B cell (primary cell): ENCODE measurements around the gene OVCH1. TPM values are rescaled to one million over a fixed set of nuclear protein-coding genes. Genes with fewer than 3 reads are reported as not detected.

Experiments
- ATAC-seq: fragments of 200-7000 bp; cut with Tn5 transposase; one replicate; pipeline ENCODE4 v1.10.0; 2021; ENCODE audit warnings: low read depth, mild to moderate bottlenecking, moderate number of reproducible peaks, moderate library complexity
- CTCF ChIA-PET: fragments of 350-600 bp; sonication (Branson Sonifier 250); formaldehyde crosslinking; loops from one replicate; lab custom pipeline; 2021; ENCODE audit warnings: antibody characterized with exemption, inconsistent platforms; lab: Charles Lee
- POLR2A ChIA-PET: fragments of 350-600 bp; sonication (Branson Sonifier 250); formaldehyde crosslinking; loops from one replicate; lab custom pipeline; 2021; ENCODE audit warnings: antibody characterized with exemption; lab: Charles Lee
- DNase-seq: peaks from one replicate; pipeline ENCODE4 v3.0.0; 2013
- H2AFZ ChIP-seq: 2 replicates; pipeline ENCODE4 v1.6.1; 2012; ENCODE audit warnings: mild to moderate bottlenecking, low read depth, low read length; ENCODE audit not compliant: insufficient read depth, poor library complexity, severe bottlenecking
- H3K27ac ChIP-seq, 2 donors: 1 replicate in 1 of 2; 2 replicates in 1 of 2; pipeline ENCODE4 v1.5.1; 2012 to 2013; ENCODE audit warnings: low read length in 2 of 2, mild to moderate bottlenecking in 2 of 2, moderate library complexity in 1 of 2
- H3K27me3 ChIP-seq, 4 experiments: fragments of 200-600 bp in 1 of 4; sonication (generic) in 1 of 4; replicated peaks in 1 of 4; 1 replicate in 2 of 4; 2 replicates in 2 of 4; pipeline versions ENCODE4 v1.6.1 to v1.7.0; 2013 to 2016; ENCODE audit warnings: low read length in 3 of 4, mild to moderate bottlenecking in 2 of 4, mixed read lengths in 1 of 4, moderate library complexity in 1 of 4; ENCODE audit not compliant: insufficient read depth in 4 of 4, control insufficient read depth in 3 of 4; ENCODE audit errors: control extremely low read depth in 1 of 4
- H3K36me3 ChIP-seq, 2 experiments: replicated peaks in 1 of 2; 1 replicate in 1 of 2; 2 replicates in 1 of 2; pipeline versions ENCODE4 v1.6.1 to v1.7.1; 2013; ENCODE audit warnings: low read length in 1 of 2; ENCODE audit not compliant: insufficient read depth in 2 of 2, control insufficient read depth in 1 of 2; ENCODE audit errors: control extremely low read depth in 1 of 2, extremely low read depth in 1 of 2
- H3K4me1 ChIP-seq, 2 donors: fragments of 200-600 bp in 1 of 2; sonication (generic) in 1 of 2; 1 replicate in 1 of 2; 2 replicates in 1 of 2; pipeline versions ENCODE4 v1.5.1 to v1.6.1; 2013 to 2017; ENCODE audit warnings: low read length in 2 of 2; ENCODE audit not compliant: control insufficient read depth in 2 of 2, insufficient read depth in 2 of 2
- H3K4me2 ChIP-seq: replicated peaks from 2 replicates; pipeline ENCODE3; 2012; ENCODE audit warnings: mild to moderate bottlenecking, low read depth, low read length; ENCODE audit not compliant: poor library complexity, severe bottlenecking
- H3K4me3 ChIP-seq, 5 experiments: fragments of 200-600 bp in 1 of 5; sonication (generic) in 1 of 5; 1 replicate in 3 of 5; 2 replicates in 2 of 5; pipeline versions ENCODE4 v1.5.1 to v1.7.0; 2011 to 2016; ENCODE audit warnings: low read length in 4 of 5, mild to moderate bottlenecking in 4 of 5, low read depth in 2 of 5, control low read depth in 1 of 5, moderate library complexity in 1 of 5; ENCODE audit not compliant: insufficient read depth in 1 of 5; ENCODE audit errors: control extremely low read depth in 1 of 5, extremely low read depth in 1 of 5
- H3K79me2 ChIP-seq: fragments of 200-600 bp; sonication (generic); one replicate; pipeline ENCODE4 v1.6.0; 2016; ENCODE audit warnings: low read length; ENCODE audit not compliant: control insufficient read depth, insufficient read depth
- H3K9ac ChIP-seq: fragments of 200-600 bp; sonication (generic); 2 replicates; pipeline ENCODE4 v1.6.1; 2017; ENCODE audit warnings: mild to moderate bottlenecking, low read length, moderate library complexity
- H3K9me3 ChIP-seq, 3 donors: one replicate each; pipeline versions ENCODE4 v1.6.1 to v1.7.1; 2013; ENCODE audit warnings: low read length in 2 of 3; ENCODE audit not compliant: control insufficient read depth in 2 of 3, insufficient read depth in 1 of 3; ENCODE audit errors: control extremely low read depth in 1 of 3
- H4K20me1 ChIP-seq: 2 replicates; pipeline ENCODE4 v1.6.0; 2012; ENCODE audit warnings: mild to moderate bottlenecking, low read length; ENCODE audit not compliant: insufficient read depth, control insufficient read depth, poor library complexity, severe bottlenecking
- H3K27ac Mint-ChIP-seq: one replicate; pipeline ENCODE4 v1.8.0; 2021; ENCODE audit warnings: mixed read lengths
- H3K27me3 Mint-ChIP-seq: one replicate; pipeline ENCODE4 v1.8.0; 2021; ENCODE audit warnings: mixed read lengths
- H3K4me1 Mint-ChIP-seq: one replicate; pipeline ENCODE4 v1.8.0; 2021; ENCODE audit warnings: mixed read lengths
- H3K4me3 Mint-ChIP-seq: one replicate; pipeline ENCODE4 v1.8.0; 2021; ENCODE audit warnings: mixed read lengths
- H3K9me3 Mint-ChIP-seq: one replicate; pipeline ENCODE4 v1.8.0; 2022; ENCODE audit warnings: mixed read lengths; ENCODE audit not compliant: insufficient read depth
- EZH2 ChIP-seq: IDR thresholded peaks from 2 replicates; pipeline ENCODE4 v1.6.1; 2012; ENCODE audit warnings: borderline replicate concordance, low read depth, mild to moderate bottlenecking, moderate library complexity, low read length; ENCODE audit not compliant: insufficient read depth, poor library complexity, severe bottlenecking
- WGBS: methylation state at CpG from one replicate; pipeline ENCODE4 v1.1.5; 2013; ENCODE audit warnings: missing lambda C conversion rate; ENCODE audit not compliant: insufficient coverage; 5-methylcytosine and 5-hydroxymethylcytosine counted together
- intact Hi-C: fragments of 100-400 bp; cut with micrococcal nuclease; formaldehyde crosslinking; loops from one replicate; pipeline ENCODE4 v1.10.0; 2022
- polyA plus RNA-seq: library from polyadenylated mRNA; depleted of rRNA; stranded (reverse); fragments of >200 nt; gene quantifications from 2 replicates; pipeline ENCODE4 v1.2.3, GENCODE V29; 2012
- total RNA-seq, 2 donors: library from RNA; stranded (reverse); fragments of 120-200 nt in 1 of 2; gene quantifications; 1 replicate in 1 of 2; 2 replicates in 1 of 2; pipeline versions ENCODE4 v1.2.3 to v1.2.4, GENCODE V29; 2013 to 2022
- TF ChIP-seq, protein P1 (sequence below): fragments of 200-600 bp; IDR thresholded peaks from one replicate; pipeline ENCODE4 v1.8.0; 2022; ENCODE audit warnings: antibody characterized with exemption, mild to moderate bottlenecking

The OVCH1 gene
- total and polyA plus RNA-seq, 2 donors (not counting 1 experiment from before 2014, with no cell fraction given), result not detected

DNA sequence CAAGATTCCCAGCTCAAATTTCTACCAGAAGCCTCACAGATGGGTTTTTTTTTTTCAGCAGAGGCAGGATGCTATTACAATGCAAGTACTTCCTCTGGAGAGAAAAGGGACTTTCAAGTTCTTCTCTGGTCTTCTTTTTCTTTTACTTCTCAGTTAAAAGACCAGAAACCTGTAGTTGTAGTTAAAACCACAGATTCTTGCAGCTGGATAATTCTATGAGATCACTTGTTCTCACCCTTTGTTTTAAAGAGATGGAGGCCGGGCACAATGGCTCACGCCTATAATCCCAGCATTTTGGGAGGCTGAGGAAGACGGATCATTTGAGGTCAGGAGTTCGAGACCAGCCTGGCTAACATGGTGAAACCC, 47.6 kb upstream of the OVCH1 start:
- ATAC-seq (no peak), DNase-seq (no peak)
- Histone ChIP-seq H3K4me3 (no peak overlapping the region), H3K9ac (no peak overlapping the region), H3K27ac (no peak overlapping the region), H3K4me1 (no peaks in the 10 kb centered on the region), H4K20me1 (no peaks in the 10 kb centered on the region), H2AFZ (no peak overlapping the region), H3K79me2 (no peaks in the 10 kb centered on the region), H3K9me3 (no peaks in the 10 kb centered on the region), H3K4me2 (no peak overlapping the region), H3K27me3 (peaks cover 0 to 4% (median 0%) of the 10 kb centered on the region in 4 experiments), H3K36me3 (no peaks in the 10 kb centered on the region)
- CTCF ChIA-PET, result interaction anchor here (0.7 kb wide), 1 partner anchor 15 kb away, joined by 3 read pairs; no protein-coding TSS in a partner anchor
- 87% methylated on average over 3 of the region's 4 CpGs for WGBS
- no peak for TF ChIP-seq EZH2
- TF ChIP-seq, protein P1, sequence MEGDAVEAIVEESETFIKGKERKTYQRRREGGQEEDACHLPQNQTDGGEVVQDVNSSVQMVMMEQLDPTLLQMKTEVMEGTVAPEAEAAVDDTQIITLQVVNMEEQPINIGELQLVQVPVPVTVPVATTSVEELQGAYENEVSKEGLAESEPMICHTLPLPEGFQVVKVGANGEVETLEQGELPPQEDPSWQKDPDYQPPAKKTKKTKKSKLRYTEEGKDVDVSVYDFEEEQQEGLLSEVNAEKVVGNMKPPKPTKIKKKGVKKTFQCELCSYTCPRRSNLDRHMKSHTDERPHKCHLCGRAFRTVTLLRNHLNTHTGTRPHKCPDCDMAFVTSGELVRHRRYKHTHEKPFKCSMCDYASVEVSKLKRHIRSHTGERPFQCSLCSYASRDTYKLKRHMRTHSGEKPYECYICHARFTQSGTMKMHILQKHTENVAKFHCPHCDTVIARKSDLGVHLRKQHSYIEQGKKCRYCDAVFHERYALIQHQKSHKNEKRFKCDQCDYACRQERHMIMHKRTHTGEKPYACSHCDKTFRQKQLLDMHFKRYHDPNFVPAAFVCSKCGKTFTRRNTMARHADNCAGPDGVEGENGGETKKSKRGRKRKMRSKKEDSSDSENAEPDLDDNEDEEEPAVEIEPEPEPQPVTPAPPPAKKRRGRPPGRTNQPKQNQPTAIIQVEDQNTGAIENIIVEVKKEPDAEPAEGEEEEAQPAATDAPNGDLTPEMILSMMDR, result no peak
- POLR2A ChIA-PET, result no interaction called here
- Mint-ChIP-seq H3K4me3 (no peak overlapping the region), H3K27me3 (peaks cover 7% of the 10 kb centered on the region), H3K4me1 (no peaks in the 10 kb centered on the region), H3K9me3 (no peaks in the 10 kb centered on the region), H3K27ac (no peak overlapping the region)
- intact Hi-C loops, result no loop called here

DNA sequence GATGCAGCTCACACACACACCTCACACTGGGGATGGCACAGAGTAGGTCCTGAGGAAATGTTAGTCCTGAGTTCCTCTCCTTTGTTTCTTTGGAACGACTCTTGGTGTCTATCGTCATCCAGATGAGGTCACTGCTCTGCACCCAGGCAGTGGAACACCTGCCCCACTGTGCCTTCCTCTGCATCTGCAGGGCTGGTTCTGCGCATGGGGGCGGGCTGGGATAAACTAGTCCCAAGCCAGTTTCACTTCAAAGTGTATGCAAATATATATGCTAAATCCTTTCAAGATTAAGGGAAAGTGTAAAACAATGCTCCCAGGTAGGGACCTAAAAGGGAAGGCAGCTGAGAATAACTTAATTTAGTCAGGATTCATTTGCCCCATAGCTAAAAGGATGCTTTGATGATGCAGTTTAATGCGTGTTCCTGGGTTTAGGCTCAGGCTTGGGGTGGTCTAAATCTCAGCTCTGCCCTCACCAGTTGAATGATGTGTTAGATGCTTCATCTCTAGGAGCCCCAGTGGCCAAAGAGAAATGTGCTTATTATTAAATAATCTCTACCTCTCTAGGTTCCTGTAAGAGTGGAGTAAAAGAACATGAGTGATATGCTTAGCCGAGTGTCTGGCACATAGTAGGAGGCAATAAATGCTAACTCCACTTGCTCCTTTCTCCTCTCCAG, 47.1 kb upstream of the OVCH1 start:
- WGBS, result 88% methylated on average over 2 of the region's 6 CpGs
- H3K4me3 Mint-ChIP-seq, result no peak overlapping the region
- no peak overlapping the region for H3K4me3 ChIP-seq
- H3K9ac ChIP-seq, result no peak overlapping the region
- ChIA-PET CTCF (interaction anchor here (0.7 to 1.7 kb wide), 2 partner anchors 9 to 15 kb away, joined by 3 to 4 read pairs; no protein-coding TSS in a partner anchor), POLR2A (no interaction called here)
- H3K36me3 ChIP-seq, result no peaks in the 10 kb centered on the region
- no peak for ATAC-seq
- H3K4me1 Mint-ChIP-seq, result no peaks in the 10 kb centered on the region
- H3K27ac Mint-ChIP-seq, result no peak overlapping the region
- no peaks in the 10 kb centered on the region for H3K79me2 ChIP-seq
- no peak for TF ChIP-seq EZH2
- TF ChIP-seq, protein P1, result no peak
- no peak overlapping the region for H2AFZ ChIP-seq
- peaks cover 7% of the 10 kb centered on the region for H3K27me3 Mint-ChIP-seq
- H3K4me1 ChIP-seq, result no peaks in the 10 kb centered on the region
- H3K4me2 ChIP-seq, result no peak overlapping the region
- DNase-seq, result no peak
- no peaks in the 10 kb centered on the region for H3K9me3 Mint-ChIP-seq
- H4K20me1 ChIP-seq, result no peaks in the 10 kb centered on the region
- H3K9me3 ChIP-seq, result no peaks in the 10 kb centered on the region
- no peak overlapping the region for H3K27ac ChIP-seq
- peaks cover 0 to 4% (median 0%) of the 10 kb centered on the region in 4 experiments for H3K27me3 ChIP-seq
- intact Hi-C loops, result no loop called here
